Measurements from ENCODE around the gene GRPEL2.
"Not testable (repeated sequence)": the region's sequence is repeated elsewhere in the genome, so short reads cannot be mapped to it uniquely, and the experiment has no call there.

- TF ChIP-seq CEBPB (IDR thresholded peaks at IDR 0.05; ENCODE audit: low read depth); EZH2 (IDR thresholded peaks at IDR 0.05); CTCF (IDR thresholded peaks at IDR 0.05 in 2 of 3, conservative IDR thresholded peaks at IDR 0.05 in 1 of 3; ENCODE audit: borderline replicate concordance in 1 of 3, insufficient read depth in 1 of 3, low read depth in 2 of 3, low read length in 2 of 3); ZBTB33 (IDR thresholded peaks at IDR 0.05; ENCODE audit: extremely low read depth, insufficient replicate concordance, low read length); ATF3 (IDR thresholded peaks at IDR 0.05): not testable (repeated sequence)
Measured at GRCh38 chr5:149391076-149391475, 45.8 kb downstream of the GRPEL2 start.
